DOHH2 (cell line): ENCODE data around the gene VPS41.

Experiments used
- H3F3A ChIP-seq: fragments of 200-600 bp; sonication (generic), shearing (Covaris generic); 2 replicates; pipeline ENCODE4 v1.6.0; 2016; ENCODE audit warnings: antibody characterized with exemption, mild to moderate bottlenecking; ENCODE audit not compliant: control insufficient read depth, insufficient read depth
- H3K27ac ChIP-seq: fragments of 200-600 bp; sonication (generic); 2 replicates; pipeline ENCODE4 v1.5.1; 2014; ENCODE audit warnings: low read depth, mild to moderate bottlenecking, low read length, moderate library complexity
- H3K27me3 ChIP-seq: fragments of 200-600 bp; sonication (generic); 2 replicates; pipeline ENCODE4 v1.6.1; 2014; ENCODE audit warnings: mild to moderate bottlenecking, low read length, mixed read lengths; ENCODE audit not compliant: control insufficient read depth
- H3K36me3 ChIP-seq: fragments of 200-600 bp; sonication (generic); 2 replicates; pipeline ENCODE4 v1.6.1; 2014; ENCODE audit warnings: mild to moderate bottlenecking, low read length, moderate library complexity, mixed read lengths; ENCODE audit not compliant: control insufficient read depth
- H3K4me1 ChIP-seq: fragments of 200-600 bp; sonication (generic); 2 replicates; pipeline ENCODE4 v1.6.1; 2014; ENCODE audit warnings: mild to moderate bottlenecking, low read length, mixed read lengths; ENCODE audit not compliant: control insufficient read depth
- H3K4me2 ChIP-seq: fragments of 200-600 bp; sonication (generic); 2 replicates; pipeline ENCODE4 v1.6.0; 2014; ENCODE audit warnings: mild to moderate bottlenecking, low read length, moderate library complexity
- H3K4me3 ChIP-seq: fragments of 200-600 bp; sonication (generic); 2 replicates; pipeline ENCODE4 v1.5.1; 2014; ENCODE audit warnings: mild to moderate bottlenecking, low read length, mixed read lengths
- H3K79me2 ChIP-seq: fragments of 200-600 bp; sonication (generic); 2 replicates; pipeline ENCODE4 v1.6.1; 2014; ENCODE audit warnings: mild to moderate bottlenecking, low read length, mixed read lengths; ENCODE audit not compliant: control insufficient read depth
- H3K9me2 ChIP-seq: fragments of 200-600 bp; sonication (generic); replicated peaks from 2 replicates; pipeline ENCODE4 v1.6.1; 2014; ENCODE audit warnings: mild to moderate bottlenecking, low read length, mixed read lengths; ENCODE audit not compliant: control insufficient read depth
- H3K9me3 ChIP-seq: fragments of 200-600 bp; sonication (generic); 2 replicates; pipeline ENCODE4 v1.6.1; 2014; ENCODE audit warnings: antibody characterized with exemption, low read length, mixed read lengths; ENCODE audit not compliant: control insufficient read depth, insufficient read depth
- H4K20me1 ChIP-seq: fragments of 200-600 bp; sonication (generic); 2 replicates; pipeline ENCODE4 v1.6.0; 2014; ENCODE audit warnings: low read depth, mild to moderate bottlenecking, antibody characterized with exemption, low read length, moderate library complexity; ENCODE audit not compliant: control insufficient read depth, insufficient read depth
- CTCF ChIP-seq: fragments of 200-600 bp; sonication (generic); IDR thresholded peaks from one replicate; pipeline ENCODE4 v1.5.1; 2014; ENCODE audit warnings: antibody characterized with exemption, mild to moderate bottlenecking, low read depth, low read length; ENCODE audit not compliant: poor library complexity, severe bottlenecking
- EZH2phosphoT487 ChIP-seq: fragments of 200-600 bp; sonication (generic); IDR thresholded peaks from 2 replicates; pipeline ENCODE4 v1.6.1; 2017; ENCODE audit warnings: borderline replicate concordance, mild to moderate bottlenecking, antibody characterized with exemption, low read length, moderate library complexity, mixed read lengths

VPS41 gene

GRCh38 chr7:38702002-38702535 lies 206.9 kb downstream of the VPS41 start:
- no peaks in the 10 kb centered on the region for H3K36me3 ChIP-seq
- H3K4me1 ChIP-seq, result no peaks in the 10 kb centered on the region
- H3K4me3 ChIP-seq, result no peak overlapping the region
- TF ChIP-seq EZH2phosphoT487, result no peak
- TF ChIP-seq CTCF, result no peak
- no peak overlapping the region for H3K27ac ChIP-seq
- H3K79me2 ChIP-seq, result no peaks in the 10 kb centered on the region
- no peak overlapping the region for H3K4me2 ChIP-seq
- H3K9me3 ChIP-seq, result no peaks in the 10 kb centered on the region
- no peaks in the 10 kb centered on the region for H3K27me3 ChIP-seq
- H3F3A ChIP-seq, result no peaks in the 10 kb centered on the region
- H4K20me1 ChIP-seq, result no peaks in the 10 kb centered on the region
- no peaks in the 10 kb centered on the region for H3K9me2 ChIP-seq

- Histone ChIP-seq H3F3A (no peaks in the 10 kb centered on the region), H3K9me3 (no peaks in the 10 kb centered on the region), H3K4me2 (no peak overlapping the region), H3K27me3 (no peaks in the 10 kb centered on the region), H3K79me2 (no peaks in the 10 kb centered on the region), H3K27ac (no peak overlapping the region), H3K36me3 (no peaks in the 10 kb centered on the region), H3K9me2 (no peaks in the 10 kb centered on the region), H3K4me3 (no peak overlapping the region), H4K20me1 (no peaks in the 10 kb centered on the region), H3K4me1 (no peaks in the 10 kb centered on the region)
- TF ChIP-seq CTCF (no peak), EZH2phosphoT487 (no peak)
Observed at GRCh38 chr7:38700116-38700515, 208.9 kb downstream of the VPS41 start.

- Histone ChIP-seq H3F3A (no peaks in the 10 kb centered on the region), H3K9me3 (no peaks in the 10 kb centered on the region), H3K27me3 (no peaks in the 10 kb centered on the region), H3K9me2 (no peaks in the 10 kb centered on the region), H3K36me3 (no peaks in the 10 kb centered on the region), H3K79me2 (no peaks in the 10 kb centered on the region), H3K4me3 (no peak overlapping the region), H3K4me1 (no peaks in the 10 kb centered on the region), H4K20me1 (no peaks in the 10 kb centered on the region), H3K27ac (no peak overlapping the region), H3K4me2 (no peak overlapping the region)
- TF ChIP-seq EZH2phosphoT487, result no peak
- TF ChIP-seq CTCF, result no peak
Observed at GRCh38 chr7:38699471-38699870, 209.5 kb downstream of the VPS41 start.
